Adipose tissue (tissue), 3 donors: ENCODE results near the gene DOCK2. TPM values are rescaled to one million over a fixed set of nuclear protein-coding genes. Genes with fewer than 3 reads are reported as not detected.
"Not testable (repeated sequence)": the region's sequence is repeated elsewhere in the genome, so short reads cannot be mapped to it uniquely, and the experiment has no call there.

ENCODE experiments used
- H3K27ac ChIP-seq: one replicate; pipeline ENCODE4 v1.5.1; 2013; ENCODE audit warnings: low read depth, low read length
- WGBS, 3 donors: extraction: QIAGEN DNeasy Blood & Tissue Kit; methylation state at CpG; one replicate each; pipeline ENCODE4 v1.1.7; 2013; 5-methylcytosine and 5-hydroxymethylcytosine counted together
- polyA plus RNA-seq, 3 donors: library from polyadenylated mRNA; stranded (reverse); fragments of 200-250 nt; gene quantifications; one replicate each; pipeline ENCODE4 v1.2.3, GENCODE V29; 2013
- donor health status: healthy with polysubstance abuse.
- donor health status: Bipolar disorder and iron deficiency.
- donor health status: healthy.

The DOCK2 gene
- polyA plus RNA-seq, 3 donors, result 1.3 to 7.0 (median 6.8) TPM

DNA sequence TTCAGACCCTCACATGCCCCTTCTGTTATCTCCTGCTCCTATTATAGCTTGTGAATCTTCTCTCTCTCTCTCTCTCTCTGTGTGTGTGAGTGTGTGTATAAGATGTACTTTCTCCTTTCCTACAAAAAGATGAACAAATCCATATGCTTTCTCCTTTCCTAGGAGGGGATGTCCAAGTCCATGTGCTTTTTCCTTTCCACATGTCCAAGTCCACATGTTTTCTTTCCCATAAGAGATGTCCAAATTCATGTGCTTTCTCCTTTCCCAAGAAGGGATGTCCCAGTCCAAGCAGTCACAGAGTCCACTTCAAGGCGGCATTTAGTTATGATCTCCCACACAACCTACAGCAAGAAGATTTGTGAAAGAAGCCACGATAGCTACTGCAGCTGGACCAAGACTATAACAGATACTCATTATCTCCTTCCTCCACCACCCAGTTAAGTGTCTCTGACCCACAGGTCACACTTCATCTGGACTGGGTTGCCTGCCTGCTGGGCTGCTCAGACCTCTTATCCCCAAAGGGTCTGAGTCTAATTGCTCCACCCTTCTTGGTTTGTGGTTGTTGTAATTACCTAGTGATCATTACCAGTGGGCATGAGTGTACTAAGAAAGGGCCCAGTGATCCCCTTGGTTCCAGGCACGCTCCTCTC, 450.2 kb downstream of the DOCK2 start:
- no peak overlapping the region for H3K27ac ChIP-seq
- 79 to 88% (median 86%) methylated on average over 3 of the region's 3 CpGs for WGBS, 3 donors

DNA sequence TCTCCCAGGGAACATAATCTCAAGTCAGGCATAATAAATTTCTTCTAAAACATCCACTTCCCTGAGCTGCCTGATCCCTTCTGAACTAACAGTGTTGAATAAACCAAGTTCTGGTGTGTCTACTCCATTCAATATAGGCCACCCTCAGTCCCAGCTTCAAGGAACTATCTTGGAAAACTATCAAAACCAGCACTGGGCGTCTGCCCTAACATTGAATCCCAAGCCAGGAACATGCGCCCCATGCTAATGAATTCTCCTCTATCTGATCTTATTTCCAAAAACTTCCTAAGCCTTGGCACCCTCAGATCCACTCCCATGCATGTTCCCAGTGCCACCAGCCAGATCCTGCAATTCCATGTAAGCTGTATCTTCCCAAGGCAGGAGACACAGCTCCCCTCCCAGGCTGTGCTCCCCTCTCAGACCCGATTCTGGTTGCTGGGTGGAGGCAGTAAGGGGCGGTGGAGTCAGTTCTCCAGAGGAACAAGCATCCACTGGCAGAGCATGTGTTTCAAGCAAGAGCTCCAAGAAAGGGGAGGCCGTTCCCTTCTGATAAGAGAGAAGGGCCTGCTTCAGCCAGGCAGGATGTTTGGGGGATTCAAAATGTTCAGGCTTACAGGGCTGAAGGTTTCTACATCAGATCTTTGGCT, 455.5 kb downstream of the DOCK2 start:
- 59 to 63% (median 61%) methylated on average over 5 of the region's 5 CpGs for WGBS, 3 donors

DNA sequence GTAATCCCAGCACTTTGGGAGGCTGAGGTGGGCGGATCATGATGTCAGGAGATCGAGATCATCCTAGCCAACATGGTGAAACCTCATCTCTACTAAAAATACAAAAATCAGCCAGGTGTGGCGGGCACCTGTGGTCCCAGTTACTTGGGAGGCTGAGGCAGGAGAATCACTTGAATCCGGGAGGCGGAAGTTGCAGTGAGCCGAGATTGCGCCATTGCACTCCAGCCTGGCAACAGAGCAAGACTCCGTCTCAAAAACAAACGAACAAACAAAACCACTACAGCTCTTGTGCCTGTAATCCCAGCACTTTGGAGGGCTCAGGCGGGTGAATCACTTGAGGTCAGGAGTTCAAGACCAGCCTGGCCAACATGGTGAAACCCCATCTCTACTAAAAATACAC, 457.3 kb downstream of the DOCK2 start:
- 75 to 88% (median 86%) methylated on average over 10 of the region's 10 CpGs for WGBS, 3 donors
- H3K27ac ChIP-seq, result not testable (repeated sequence)

More for the DNA sequence above, 455.5 kb downstream of the DOCK2 start:
- H3K27ac ChIP-seq, result no peak overlapping the region

DNA sequence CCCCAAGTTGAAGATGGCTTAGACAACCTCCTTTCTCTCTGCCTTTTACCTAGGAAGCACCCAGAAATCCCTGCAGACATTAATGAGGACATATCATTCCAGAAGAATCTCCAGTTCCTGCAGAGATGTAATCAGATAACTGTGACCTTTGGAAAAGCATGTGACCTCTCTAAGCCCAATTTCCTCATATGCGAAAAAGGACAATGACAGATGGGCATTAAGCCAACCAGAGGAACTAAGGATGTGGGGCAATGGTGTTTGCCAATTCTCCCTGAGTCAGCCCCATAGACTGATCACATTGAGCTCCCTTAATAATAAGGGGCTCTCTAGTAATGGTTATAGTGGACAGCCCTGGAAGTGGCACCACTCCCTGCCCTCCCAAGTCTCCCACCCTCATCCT, 458.6 kb downstream of the DOCK2 start:
- WGBS, 3 donors, result 24 to 54% (median 30%) methylated on average over 1 of the region's 1 CpG
- H3K27ac ChIP-seq, result no peak overlapping the region

DNA sequence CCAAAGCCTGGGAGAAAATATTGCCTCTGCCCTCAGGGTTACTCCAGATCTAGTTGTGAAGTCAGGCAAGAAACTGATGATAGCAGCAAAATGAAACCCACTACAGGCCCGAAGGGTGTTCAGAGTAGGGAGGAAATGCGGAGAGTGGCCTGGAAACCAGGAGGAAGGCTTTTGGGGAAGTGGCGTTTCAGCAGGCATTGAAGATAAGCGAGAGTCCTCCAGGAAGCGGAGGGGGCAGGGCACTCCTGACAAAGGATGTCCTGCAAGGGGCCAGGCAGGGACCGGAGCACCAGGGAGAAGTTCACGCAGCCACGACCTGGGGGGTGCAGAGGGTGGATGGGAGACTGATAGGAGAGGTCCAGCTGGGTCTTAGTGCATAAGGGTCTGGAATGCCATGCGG, 460.9 kb downstream of the DOCK2 start:
- H3K27ac ChIP-seq, result no peak overlapping the region
- 42 to 70% (median 45%) methylated on average over 9 of the region's 9 CpGs for WGBS, 3 donors

DNA sequence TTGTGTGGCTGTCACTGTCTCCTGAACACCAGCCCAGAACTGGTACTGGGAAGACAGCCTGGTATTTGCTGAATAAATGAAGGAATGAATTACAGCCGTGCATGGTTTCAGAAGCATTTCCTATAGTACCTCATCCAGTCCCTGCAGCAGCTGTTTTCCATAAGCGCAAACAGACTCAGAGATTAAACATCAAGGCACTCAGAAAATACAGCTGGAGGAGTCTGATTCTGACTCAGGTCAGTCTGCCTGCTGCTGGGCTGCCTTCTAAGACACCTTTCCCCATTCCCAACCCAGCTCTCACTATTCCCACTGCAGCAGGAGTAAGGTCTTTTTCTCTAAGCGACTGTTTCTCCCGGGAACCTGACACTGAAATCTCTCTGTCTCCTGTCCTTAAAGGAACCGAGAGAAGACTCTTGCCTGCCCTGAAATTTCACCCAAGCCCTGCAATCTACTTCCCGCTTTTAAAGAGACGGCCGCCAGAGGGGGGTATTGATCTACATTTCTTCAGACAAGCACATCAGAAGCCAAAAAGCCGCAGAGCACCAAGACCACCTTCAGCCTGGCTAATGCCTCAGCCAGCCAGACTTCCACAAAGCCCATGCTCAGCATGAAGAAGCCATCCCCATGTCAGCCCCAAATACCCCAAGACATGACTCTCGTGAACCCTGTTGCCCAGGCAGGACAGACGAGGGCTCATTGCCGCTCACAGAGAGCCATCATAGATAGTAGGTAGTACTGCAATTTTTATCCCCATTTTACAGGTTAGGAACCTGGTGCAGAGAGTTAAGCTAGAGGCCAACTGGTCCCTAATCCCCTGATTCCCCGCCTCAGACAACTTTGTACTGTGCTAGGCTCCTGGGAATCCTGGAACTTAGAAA, 463.2 kb downstream of the DOCK2 start:
- WGBS, 3 donors, result 27 to 35% (median 33%) methylated on average over 13 of the region's 13 CpGs
- H3K27ac ChIP-seq, result no peak overlapping the region

DNA sequence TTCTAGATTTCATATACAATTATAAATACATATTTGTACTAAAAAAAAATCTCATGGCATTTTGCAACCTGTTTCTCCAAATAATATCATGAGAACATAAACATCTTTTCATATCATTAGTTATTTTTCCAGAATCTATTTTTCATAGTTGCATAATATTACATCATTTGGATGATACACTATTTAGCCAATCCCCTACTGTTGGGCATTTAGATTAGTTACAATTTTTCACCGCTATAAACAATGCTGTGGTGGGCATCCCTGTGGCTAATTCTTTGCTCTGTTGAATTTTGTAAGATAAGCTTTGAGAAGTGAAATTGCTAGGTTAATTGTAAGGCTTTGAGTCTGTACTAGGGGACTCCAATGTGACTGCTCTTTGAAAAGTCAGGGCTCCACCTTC, 466.4 kb downstream of the DOCK2 start:
- H3K27ac ChIP-seq, result no peak overlapping the region
- WGBS, 3 donors, result 92 to 98% (median 95%) methylated on average over 1 of the region's 1 CpG

DNA sequence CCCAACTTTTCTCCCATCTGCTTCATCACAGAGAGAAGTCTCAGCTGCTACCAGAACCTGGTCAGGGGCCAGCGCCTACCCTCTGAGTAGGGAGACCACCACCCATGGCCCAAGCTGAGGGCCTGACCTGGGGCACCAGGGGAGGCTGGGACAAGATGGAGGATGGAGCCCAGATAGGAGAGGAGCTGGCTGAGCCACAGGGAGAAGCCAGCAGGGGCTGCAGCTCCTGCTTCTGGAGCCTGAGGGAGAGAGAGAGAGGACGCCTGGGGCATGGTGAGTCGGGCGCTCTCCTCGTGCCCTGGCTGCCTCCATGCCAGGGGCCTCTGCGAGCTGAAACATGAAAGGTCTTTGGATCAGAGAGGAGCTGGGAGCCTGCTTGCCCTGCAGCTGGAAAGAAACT, 467.2 kb downstream of the DOCK2 start:
- no peak overlapping the region for H3K27ac ChIP-seq
- 68 to 93% (median 75%) methylated on average over 6 of the region's 6 CpGs for WGBS, 3 donors

DNA sequence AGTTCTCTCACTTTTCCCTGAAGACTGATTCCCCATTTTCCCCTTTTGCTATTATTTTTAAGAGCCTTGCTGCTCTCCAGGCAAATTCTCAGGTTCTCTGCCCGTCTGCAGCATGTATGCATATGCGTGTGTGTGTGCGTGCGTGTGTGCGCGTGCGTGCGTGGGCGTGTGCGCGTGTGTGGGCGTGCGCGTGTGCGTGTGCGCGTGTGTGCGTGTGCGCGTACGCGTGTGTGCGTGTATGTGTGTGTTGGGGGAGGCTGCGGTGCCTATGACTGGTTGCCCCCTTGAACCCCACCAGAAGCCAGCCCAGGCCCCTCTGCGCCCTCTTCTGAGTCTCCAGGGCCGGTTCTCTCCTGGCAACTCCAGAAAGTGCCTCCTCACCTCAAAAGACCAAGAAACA, 467.6 kb downstream of the DOCK2 start:
- H3K27ac ChIP-seq, result no peak overlapping the region
- 88 to 96% (median 93%) methylated on average over 26 of the region's 26 CpGs for WGBS, 3 donors

DNA sequence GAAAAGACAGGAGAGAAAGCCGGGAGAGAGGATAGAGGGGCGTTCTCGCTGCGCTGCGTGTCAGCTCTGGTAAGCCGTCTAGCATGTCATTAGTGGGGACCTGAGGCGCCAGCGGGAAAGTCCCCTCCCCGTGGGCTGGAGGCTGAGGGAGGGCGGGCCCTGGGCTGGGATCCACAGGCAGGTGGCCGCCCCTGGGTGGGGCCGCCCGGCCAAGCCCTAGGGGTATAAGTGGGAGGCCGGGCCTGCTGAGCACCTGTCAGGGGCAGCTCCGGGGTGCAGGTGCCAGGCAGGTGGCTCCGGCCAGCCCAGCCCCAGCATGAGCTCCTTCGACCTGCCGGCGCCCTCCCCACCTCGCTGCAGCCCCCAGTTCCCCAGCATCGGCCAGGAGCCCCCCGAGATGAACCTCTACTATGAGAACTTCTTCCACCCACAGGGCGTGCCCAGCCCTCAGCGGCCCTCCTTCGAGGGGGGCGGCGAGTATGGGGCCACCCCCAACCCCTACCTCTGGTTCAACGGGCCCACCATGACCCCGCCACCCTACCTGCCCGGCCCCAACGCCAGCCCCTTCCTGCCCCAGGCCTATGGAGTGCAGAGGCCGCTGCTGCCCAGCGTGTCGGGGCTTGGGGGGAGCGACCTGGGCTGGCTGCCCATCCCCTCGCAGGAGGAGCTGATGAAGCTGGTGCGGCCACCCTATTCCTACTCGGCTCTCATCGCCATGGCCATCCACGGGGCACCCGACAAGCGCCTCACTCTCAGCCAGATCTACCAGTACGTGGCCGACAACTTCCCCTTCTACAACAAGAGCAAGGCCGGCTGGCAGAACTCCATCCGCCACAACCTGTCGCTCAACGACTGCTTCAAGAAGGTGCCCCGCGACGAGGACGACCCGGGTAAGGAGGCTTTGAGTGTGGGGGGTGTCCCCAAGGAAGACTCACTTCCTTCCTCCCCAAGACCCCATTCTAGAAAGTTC, 468.9 kb downstream of the DOCK2 start, which contains the start of gene FOXI1:
FOXI1 (plus strand) TSS at position 256 of the 970 bp plus-strand sequence; CDS start at position 317, 61 bp downstream.
- no peak within 1 kb of the TSS for H3K27ac ChIP-seq
- WGBS, 3 donors, result 76 to 77% (median 77%) methylated on average over 39 to 53 of the region's 53 CpGs

DNA sequence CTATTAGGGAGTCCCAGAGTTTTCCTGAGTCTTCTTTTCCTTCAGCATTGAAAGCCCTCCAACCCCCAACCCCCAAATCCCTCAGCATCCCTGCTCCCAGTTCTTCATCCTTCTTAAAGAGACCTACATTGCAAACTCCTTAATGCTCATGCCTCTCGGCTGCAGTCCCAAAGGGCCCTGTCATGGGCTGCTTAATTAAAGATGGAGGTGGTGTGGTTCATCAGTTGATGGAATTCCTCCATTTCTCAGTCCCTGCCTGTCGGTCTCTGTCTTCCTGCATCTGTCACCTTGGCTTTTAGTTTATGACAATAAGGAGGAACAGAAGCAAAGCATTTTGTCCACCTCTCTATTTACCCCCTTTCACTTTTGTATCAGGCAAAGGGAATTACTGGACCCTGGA, 470.6 kb downstream of the DOCK2 start:
- WGBS, 3 donors, result 67 to 79% (median 71%) methylated on average over 2 of the region's 2 CpGs

DNA sequence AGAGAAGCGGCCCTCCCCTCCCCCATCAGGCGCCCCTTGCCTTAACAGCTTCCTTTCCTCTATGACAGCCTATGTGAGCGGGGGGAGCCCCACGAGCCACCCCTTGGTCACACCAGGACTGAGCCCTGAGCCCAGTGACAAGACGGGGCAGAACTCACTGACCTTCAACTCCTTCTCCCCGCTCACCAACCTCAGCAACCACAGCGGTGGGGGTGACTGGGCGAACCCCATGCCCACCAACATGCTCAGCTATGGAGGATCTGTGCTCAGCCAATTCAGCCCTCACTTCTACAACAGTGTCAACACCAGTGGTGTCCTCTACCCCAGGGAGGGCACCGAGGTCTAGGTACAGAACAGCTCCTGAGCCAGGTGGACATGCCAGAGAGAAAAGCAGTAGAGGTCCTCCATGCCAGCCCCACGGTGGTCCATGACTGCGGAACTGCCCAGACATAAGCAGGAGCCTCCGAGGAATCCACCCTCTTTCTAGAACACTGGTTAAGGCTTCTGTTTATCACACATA, 471.3 kb downstream of the DOCK2 start:
- no peak overlapping the region for H3K27ac ChIP-seq

More for the DNA sequence above, 470.6 kb downstream of the DOCK2 start:
- no peak overlapping the region for H3K27ac ChIP-seq

DNA sequence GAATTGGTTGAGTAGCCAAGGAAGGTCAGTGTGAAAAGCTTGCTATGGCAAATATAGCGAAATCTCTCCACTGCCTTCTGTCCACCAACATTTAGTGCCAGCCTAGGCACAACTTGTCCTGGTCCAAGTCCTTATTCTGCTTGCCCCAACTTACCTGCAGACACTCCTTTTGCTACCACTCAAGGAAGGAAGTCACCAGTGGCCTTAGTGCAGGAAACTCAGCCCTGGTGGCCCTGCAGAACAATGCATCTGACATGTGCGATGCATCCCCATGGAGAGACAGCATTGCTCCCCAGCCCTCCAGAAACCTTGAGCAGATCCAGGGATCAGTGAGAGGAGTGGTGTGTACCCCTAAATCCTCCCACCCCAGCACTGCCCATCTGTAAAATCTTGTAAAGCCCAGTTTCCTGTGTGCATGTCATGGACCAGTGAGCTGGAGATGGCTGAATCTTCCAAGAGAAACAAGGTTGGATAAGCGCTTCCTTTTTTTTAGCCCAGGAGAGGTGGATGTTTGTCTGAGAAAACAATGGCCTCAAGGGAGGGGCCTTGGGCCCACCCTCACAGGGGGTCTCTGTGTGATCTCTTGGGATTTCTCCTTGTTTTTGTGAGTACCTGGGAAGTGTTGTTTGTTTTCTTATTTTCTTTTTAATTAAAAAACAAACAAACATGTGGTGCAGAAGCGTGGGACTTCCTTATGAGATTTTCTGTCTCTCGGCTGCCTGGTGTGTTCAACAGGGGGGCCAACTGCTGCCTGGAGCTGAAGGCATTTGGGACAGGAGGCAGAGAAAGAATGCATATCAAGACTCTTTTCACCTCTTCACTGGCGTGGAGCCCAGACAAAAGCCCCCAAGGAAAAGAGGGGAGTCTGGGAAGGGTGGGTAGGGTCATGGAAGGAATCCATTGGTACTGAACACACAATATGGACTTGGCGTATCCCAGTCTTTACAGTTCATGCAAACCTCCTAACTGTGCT, 472.3 kb downstream of the DOCK2 start:
- 65 to 90% (median 79%) methylated on average over 7 of the region's 7 CpGs for WGBS, 3 donors
- H3K27ac ChIP-seq, result no peak overlapping the region

More for the DNA sequence above, 471.3 kb downstream of the DOCK2 start:
- 75 to 90% (median 87%) methylated on average over 12 of the region's 12 CpGs for WGBS, 3 donors

DNA sequence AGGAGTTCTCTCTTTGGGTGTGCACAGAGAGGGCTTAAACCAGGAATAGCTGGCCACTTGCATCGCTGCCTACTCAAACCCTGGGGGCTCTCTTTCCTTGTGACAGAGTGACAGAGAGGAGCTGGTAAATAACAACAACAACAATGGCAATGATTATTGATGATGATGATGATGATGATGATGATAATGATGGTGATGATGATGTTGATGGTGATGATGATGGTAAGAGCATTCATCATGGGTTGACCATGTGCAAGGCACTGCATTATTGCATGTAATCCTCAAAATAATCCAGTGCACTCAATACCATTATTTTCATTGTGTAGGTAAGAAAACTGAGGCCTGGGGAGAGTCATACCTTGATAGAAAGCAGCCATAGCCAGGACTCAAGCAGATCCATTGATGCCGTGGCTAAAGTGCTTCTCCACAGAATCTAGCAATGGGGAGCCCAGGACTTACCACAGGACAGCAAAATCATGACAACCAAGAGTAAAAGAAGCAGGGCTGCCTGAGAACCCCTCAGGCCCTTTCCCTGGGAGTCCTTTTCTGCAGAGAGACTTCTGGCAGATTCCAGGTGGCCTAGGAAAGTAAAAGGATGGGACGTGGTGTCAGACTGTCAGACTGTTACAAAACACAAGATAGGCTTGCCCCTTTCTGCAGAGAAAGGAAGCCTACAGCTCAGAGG, 473.5 kb downstream of the DOCK2 start:
- WGBS, 3 donors, result 57 to 77% (median 72%) methylated on average over 3 of the region's 3 CpGs
- no peak overlapping the region for H3K27ac ChIP-seq

DNA sequence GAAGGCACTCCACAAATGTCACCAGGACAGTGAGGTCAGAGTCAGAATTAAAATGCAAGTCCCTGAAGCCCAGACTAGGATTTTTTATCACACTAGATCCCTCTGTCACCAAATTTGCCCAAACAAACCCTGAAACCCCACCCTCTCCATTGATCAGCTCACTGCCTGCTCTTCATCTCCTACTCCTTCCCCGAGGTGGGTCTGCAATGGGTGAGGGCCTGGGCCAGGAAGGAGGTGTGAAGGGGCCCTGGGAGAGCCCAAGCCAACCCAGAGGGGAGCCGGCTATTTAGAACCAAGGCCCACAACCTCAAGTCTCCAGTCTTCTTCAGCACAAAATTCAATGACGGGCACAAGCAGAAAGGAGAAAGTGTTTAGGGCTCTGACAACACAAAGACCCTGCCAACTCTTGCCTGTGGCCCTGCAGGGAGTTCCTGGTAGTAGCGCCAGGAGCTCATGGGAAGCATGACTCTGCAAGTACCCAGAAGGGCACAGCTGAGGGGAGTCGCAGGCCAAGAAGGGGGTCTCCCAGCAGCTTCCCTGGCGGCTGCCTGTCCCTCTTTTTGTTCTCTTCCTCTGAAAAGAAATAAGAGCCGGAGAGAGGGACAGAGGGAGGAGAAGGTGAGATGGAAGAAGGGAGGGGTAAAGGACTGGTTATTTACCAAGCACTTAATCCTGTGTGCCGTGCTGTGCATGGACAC, 474.2 kb downstream of the DOCK2 start:
- 55 to 69% (median 61%) methylated on average over 6 to 8 of the region's 8 CpGs for WGBS, 3 donors
- no peak overlapping the region for H3K27ac ChIP-seq
